SK-N-MC (cell line): ENCODE results near the gene CCDC27.

Experiments used
- DNase-seq: peaks from one replicate; pipeline ENCODE4 v3.0.0-alpha.2; 2011; ENCODE audit warnings: low read depth, low spot score
- H3K27ac ChIP-seq: fragments of 200-600 bp; sonication (generic); 2 replicates; pipeline ENCODE4 v1.5.1; 2016; ENCODE audit warnings: mixed run types
- H3K36me3 ChIP-seq: fragments of 200-600 bp; sonication (generic); 2 replicates; pipeline ENCODE4 v1.6.1; 2017; ENCODE audit warnings: antibody characterized with exemption, low read length, mixed read lengths; ENCODE audit not compliant: insufficient read depth
- H3K4me3 ChIP-seq: fragments of 200-600 bp; sonication (generic); 2 replicates; pipeline ENCODE4 v1.5.1; 2016
- H3K9ac ChIP-seq: fragments of 200-600 bp; sonication (generic); 2 replicates; pipeline ENCODE4 v1.8.0; 2017; ENCODE audit warnings: mixed run types, mixed read lengths; ENCODE audit not compliant: insufficient read length
- H3K9me3 ChIP-seq: fragments of 200-600 bp; sonication (generic); 2 replicates; pipeline ENCODE4 v1.6.1; 2017; ENCODE audit warnings: low read depth, mild to moderate bottlenecking, antibody characterized with exemption, low read length, moderate library complexity, mixed read lengths
- EZH2 ChIP-seq: fragments of 200-600 bp; sonication (generic); IDR thresholded peaks from one replicate; pipeline ENCODE4 v1.6.1; 2017; ENCODE audit warnings: antibody characterized with exemption
- FOXP2 ChIP-seq: optimal IDR thresholded peaks from 2 replicates; pipeline ENCODE3; 2011; ENCODE audit warnings: mild to moderate bottlenecking, moderate library complexity; ENCODE audit not compliant: insufficient read depth; ENCODE audit errors: extremely low read length, control extremely low read depth
- POLR2AphosphoS5 ChIP-seq: IDR thresholded peaks from 2 replicates; pipeline ENCODE4 v1.6.1; 2012; ENCODE audit warnings: mild to moderate bottlenecking, low read depth, low read length, borderline replicate concordance

The CCDC27 gene

GRCh38 chr1:3778590-3779264 is 26.5 kb downstream of the CCDC27 start:
- no peak overlapping the region for H3K9ac ChIP-seq
- H3K27ac ChIP-seq: no peak overlapping the region
- no peak overlapping the region for H3K4me3 ChIP-seq
- H3K9me3 ChIP-seq: no peaks in the 10 kb centered on the region
- TF ChIP-seq POLR2AphosphoS5 (no peak; the same call in 1 of the 2 replicates), FOXP2 (no peak), EZH2 (no peak)
- DNase-seq: no peak
- H3K36me3 ChIP-seq: peaks cover 36% of the 10 kb centered on the region

- Histone ChIP-seq H3K4me3 (no peak overlapping the region), H3K36me3 (peaks cover 41% of the 10 kb centered on the region)
These were observed 27.1 kb downstream of the CCDC27 start for GRCh38 chr1:3779265-3779911.

GRCh38 chr1:3779912-3780416 is 27.7 kb downstream of the CCDC27 start:
- Histone ChIP-seq H3K9me3 (no peaks in the 10 kb centered on the region), H3K4me3 (no peak overlapping the region), H3K27ac (no peak overlapping the region), H3K36me3 (peaks cover 45% of the 10 kb centered on the region), H3K9ac (no peak overlapping the region)
- no peak for DNase-seq
- TF ChIP-seq EZH2: no peak
- TF ChIP-seq POLR2AphosphoS5: no peak
- TF ChIP-seq FOXP2: no peak

More at GRCh38 chr1:3779265-3779911, 27.1 kb downstream of the CCDC27 start:
- Histone ChIP-seq H3K27ac (no peak overlapping the region), H3K9me3 (no peaks in the 10 kb centered on the region), H3K9ac (no peak overlapping the region)
- no peak for DNase-seq
- TF ChIP-seq FOXP2 (no peak), POLR2AphosphoS5 (no peak), EZH2 (no peak)

GRCh38 chr1:3780901-3781300 is 28.7 kb downstream of the CCDC27 start:
- H3K9ac ChIP-seq: no peak overlapping the region
- DNase-seq: no peak
- H3K4me3 ChIP-seq: no peak overlapping the region
- TF ChIP-seq POLR2AphosphoS5: no peak
- TF ChIP-seq FOXP2: no peak
- TF ChIP-seq EZH2: no peak
- no peaks in the 10 kb centered on the region for H3K9me3 ChIP-seq
- H3K36me3 ChIP-seq: peaks cover 52% of the 10 kb centered on the region
- H3K27ac ChIP-seq: no peak overlapping the region

GRCh38 chr1:3783651-3784474 is 31.6 kb downstream of the CCDC27 start:
- no peak overlapping the region for H3K27ac ChIP-seq
- peaks cover 64% of the 10 kb centered on the region for H3K36me3 ChIP-seq
- no peak overlapping the region for H3K4me3 ChIP-seq
- no peak overlapping the region for H3K9ac ChIP-seq
- no peak for TF ChIP-seq POLR2AphosphoS5
- TF ChIP-seq FOXP2: no peak
- TF ChIP-seq EZH2: no peak
- DNase-seq: no peak
- H3K9me3 ChIP-seq: no peaks in the 10 kb centered on the region

GRCh38 chr1:3785045-3785444 is 32.8 kb downstream of the CCDC27 start:
- no peak for DNase-seq
- H3K4me3 ChIP-seq: no peak overlapping the region
- peaks cover 60% of the 10 kb centered on the region for H3K36me3 ChIP-seq
- H3K9ac ChIP-seq: no peak overlapping the region
- no peak overlapping the region for H3K27ac ChIP-seq
- no peaks in the 10 kb centered on the region for H3K9me3 ChIP-seq
- TF ChIP-seq EZH2: no peak
- no peak for TF ChIP-seq FOXP2
- no peak for TF ChIP-seq POLR2AphosphoS5

- TF ChIP-seq FOXP2 (no peak), POLR2AphosphoS5 (no peak), EZH2 (no peak)
- DNase-seq: no peak
- Histone ChIP-seq H3K27ac (no peak overlapping the region), H3K4me3 (no peak overlapping the region), H3K9me3 (no peaks in the 10 kb centered on the region), H3K9ac (no peak overlapping the region), H3K36me3 (peaks cover 55% of the 10 kb centered on the region)
These were observed 33.4 kb downstream of the CCDC27 start for GRCh38 chr1:3785456-3786157.
